WTC11 (cell line): ENCODE data around the gene NDRG4. TPM values are rescaled to one million over a fixed set of nuclear protein-coding genes. Genes with fewer than 3 reads are reported as not detected.

Experiments used
- ATAC-seq: fragments of 200-7000 bp; cut with Tn5 transposase; 2 replicates; pipeline ENCODE4 v1.10.0; 2021; ENCODE audit warnings: mild to moderate bottlenecking, moderate library complexity
- CTCF ChIA-PET: fragments of 300-600 bp; sonication (Branson Sonifier 250); formaldehyde crosslinking; loops from one replicate; lab custom pipeline; 2021; ENCODE audit warnings: antibody characterized with exemption; lab: Charles Lee
- POLR2A ChIA-PET: fragments of 350-600 bp; sonication (Branson Sonifier 250); formaldehyde crosslinking; loops from one replicate; lab custom pipeline; 2021; ENCODE audit warnings: antibody characterized with exemption; lab: Charles Lee
- DNase-seq: peaks from one replicate; pipeline ENCODE4 v3.0.0; 2021; ENCODE audit warnings: low spot score
- H3K27ac Mint-ChIP-seq: 2 replicates; pipeline ENCODE4 v1.8.0; 2021; ENCODE audit warnings: mixed read lengths
- H3K27me3 Mint-ChIP-seq: 2 replicates; pipeline ENCODE4 v1.8.0; 2021; ENCODE audit warnings: low read depth, mild to moderate bottlenecking, moderate library complexity, mixed read lengths
- H3K36me3 Mint-ChIP-seq: 2 replicates; pipeline ENCODE4 v1.8.0; 2021; ENCODE audit warnings: mixed read lengths
- H3K4me1 Mint-ChIP-seq: 2 replicates; pipeline ENCODE4 v1.8.0; 2022; ENCODE audit warnings: mixed read lengths
- H3K4me3 Mint-ChIP-seq: 2 replicates; pipeline ENCODE4 v1.8.0; 2021; ENCODE audit warnings: mild to moderate bottlenecking, moderate library complexity, mixed read lengths
- H3K9me3 Mint-ChIP-seq: 2 replicates; pipeline ENCODE4 v1.8.0; 2021; ENCODE audit warnings: mixed read lengths
- ATF1 ChIP-seq: sonication (generic); formaldehyde crosslinking; IDR thresholded peaks from 2 replicates; pipeline ENCODE4 v1.8.1; 2023; ENCODE audit warnings: mild to moderate bottlenecking, moderate library complexity, missing genetic modification reagents
- CDX4 ChIP-seq: fragments of 250-450 bp; sonication (Bioruptor Pico); IDR thresholded peaks from 2 replicates; pipeline ENCODE4 v1.9.0; 2021; ENCODE audit warnings: moderate library complexity, mild to moderate bottlenecking, inconsistent platforms, borderline replicate concordance
- CREM ChIP-seq: sonication (generic); formaldehyde crosslinking; IDR thresholded peaks from 2 replicates; pipeline ENCODE4 v1.8.1; 2022; ENCODE audit warnings: mild to moderate bottlenecking, missing genetic modification reagents, moderate library complexity
- ELF4 ChIP-seq: sonication (generic); formaldehyde crosslinking; IDR thresholded peaks from 2 replicates; pipeline ENCODE4 v1.8.1; 2022; ENCODE audit warnings: low read depth, mild to moderate bottlenecking, moderate library complexity, missing genetic modification reagents
- ERG ChIP-seq: fragments of 250-450 bp; sonication (Bioruptor Pico); IDR thresholded peaks from 2 replicates; pipeline ENCODE4 v1.8.0; 2021; ENCODE audit warnings: mild to moderate bottlenecking
- FOXJ3 ChIP-seq: sonication (generic); formaldehyde crosslinking; IDR thresholded peaks from 2 replicates; pipeline ENCODE4 v1.9.0; 2021; ENCODE audit warnings: missing genetic modification reagents, mild to moderate bottlenecking, borderline replicate concordance
- FOXK1 ChIP-seq: sonication (generic); formaldehyde crosslinking; IDR thresholded peaks from 2 replicates; pipeline ENCODE4 v1.8.0; 2022; ENCODE audit warnings: mild to moderate bottlenecking, moderate library complexity, missing genetic modification reagents
- GTF2I ChIP-seq: fragments of 250-450 bp; sonication (Bioruptor Pico); conservative IDR thresholded peaks from 2 replicates; pipeline ENCODE4 v1.4.0; 2021; ENCODE audit warnings: mild to moderate bottlenecking
- HMGA2 ChIP-seq: fragments of 250-450 bp; sonication (Bioruptor Pico); IDR thresholded peaks from 2 replicates; pipeline ENCODE4 v1.4.0; 2021; ENCODE audit warnings: mild to moderate bottlenecking, moderate library complexity
- JAZF1 ChIP-seq: fragments of 250-450 bp; sonication (Bioruptor Pico); IDR thresholded peaks from 2 replicates; pipeline ENCODE4 v1.9.0; 2021; ENCODE audit warnings: moderate library complexity, mild to moderate bottlenecking, inconsistent platforms
- MXD4 ChIP-seq: fragments of 250-450 bp; sonication (Bioruptor Pico); IDR thresholded peaks from 2 replicates; pipeline ENCODE4 v1.8.0; 2021; ENCODE audit warnings: mild to moderate bottlenecking, moderate library complexity, borderline replicate concordance
- SMAD4 ChIP-seq: sonication (generic); formaldehyde crosslinking; IDR thresholded peaks from 2 replicates; pipeline ENCODE4 v1.8.0; 2022; ENCODE audit warnings: mild to moderate bottlenecking, missing genetic modification reagents
- SP1 ChIP-seq: sonication (generic); formaldehyde crosslinking; conservative IDR thresholded peaks from 2 replicates; pipeline ENCODE4 v1.8.1; 2022; ENCODE audit warnings: missing genetic modification reagents
- ZBTB21 ChIP-seq: sonication (generic); formaldehyde crosslinking; IDR thresholded peaks from 2 replicates; pipeline ENCODE4 v1.8.1; 2023; ENCODE audit warnings: mild to moderate bottlenecking, missing genetic modification reagents, borderline replicate concordance
- ZNF423 ChIP-seq: fragments of 250-450 bp; sonication (Bioruptor Pico); IDR thresholded peaks from 2 replicates; pipeline ENCODE4 v2.1.2; 2022; ENCODE audit warnings: mild to moderate bottlenecking, moderate library complexity
- ZNF532 ChIP-seq: fragments of 250-450 bp; sonication (Bioruptor Pico); IDR thresholded peaks from 2 replicates; pipeline ENCODE4 v1.9.0; 2021; ENCODE audit warnings: mild to moderate bottlenecking, borderline replicate concordance
- total RNA-seq: library from RNA; stranded (reverse); gene quantifications from 3 replicates; pipeline ENCODE4 v1.2.3, GENCODE V29; 2021
- TF ChIP-seq, protein P1 (sequence below): sonication (generic); formaldehyde crosslinking; IDR thresholded peaks from 2 replicates; pipeline ENCODE4 v1.8.1; 2023; ENCODE audit warnings: mild to moderate bottlenecking, missing genetic modification reagents
- TF ChIP-seq, protein P2 (sequence below): fragments of 200-600 bp; IDR thresholded peaks from 2 replicates; pipeline ENCODE4 v1.8.0; 2022; ENCODE audit warnings: antibody characterized with exemption
- TF ChIP-seq, protein P3 (sequence below): sonication (generic); formaldehyde crosslinking; IDR thresholded peaks from 2 replicates; pipeline ENCODE4 v1.8.0; 2022; ENCODE audit warnings: mild to moderate bottlenecking, missing genetic modification reagents

Gene NDRG4
- total RNA-seq, 1 experiment from 2014 or later: 20.5 TPM

DNA sequence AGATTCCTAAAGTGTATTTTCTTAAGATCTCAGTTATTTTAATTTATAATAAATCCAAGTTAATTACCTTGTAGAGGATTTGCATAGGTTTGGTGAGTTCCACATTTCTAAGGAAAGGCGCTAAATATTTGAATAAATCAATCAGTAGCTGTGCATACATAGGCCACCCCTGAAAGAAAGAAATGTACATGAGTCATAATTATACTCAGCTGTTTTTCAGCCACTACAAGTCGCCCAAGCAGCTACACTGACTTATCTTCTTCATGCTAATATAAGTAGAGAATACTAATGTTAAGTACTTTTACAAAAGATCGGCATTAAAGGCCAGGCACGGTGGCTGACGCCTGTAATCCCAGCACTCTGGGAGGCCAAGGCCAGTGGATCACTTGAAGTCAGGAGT, 30.2 kb downstream of the NDRG4 start:
- Mint-ChIP-seq H3K27ac (no peak overlapping the region), H3K36me3 (peaks cover 92% of the 10 kb centered on the region), H3K9me3 (no peaks in the 10 kb centered on the region), H3K4me1 (no peaks in the 10 kb centered on the region), H3K4me3 (no peak overlapping the region)
- CTCF ChIA-PET: no interaction called here
- POLR2A ChIA-PET: no interaction called here
- DNase-seq: no peak
- no peak for ATAC-seq
- TF ChIP-seq MXD4 (CRISPR knock-in tag) (no peak), ZNF532 (CRISPR knock-in tag) (no peak), SP1 (no peak), GTF2I (CRISPR knock-in tag) (no peak), HMGA2 (CRISPR knock-in tag) (no peak), ELF4 (CRISPR knock-in tag) (no peak), ZBTB21 (CRISPR knock-in tag) (no peak), ERG (no peak)
- TF ChIP-seq, protein P1, sequence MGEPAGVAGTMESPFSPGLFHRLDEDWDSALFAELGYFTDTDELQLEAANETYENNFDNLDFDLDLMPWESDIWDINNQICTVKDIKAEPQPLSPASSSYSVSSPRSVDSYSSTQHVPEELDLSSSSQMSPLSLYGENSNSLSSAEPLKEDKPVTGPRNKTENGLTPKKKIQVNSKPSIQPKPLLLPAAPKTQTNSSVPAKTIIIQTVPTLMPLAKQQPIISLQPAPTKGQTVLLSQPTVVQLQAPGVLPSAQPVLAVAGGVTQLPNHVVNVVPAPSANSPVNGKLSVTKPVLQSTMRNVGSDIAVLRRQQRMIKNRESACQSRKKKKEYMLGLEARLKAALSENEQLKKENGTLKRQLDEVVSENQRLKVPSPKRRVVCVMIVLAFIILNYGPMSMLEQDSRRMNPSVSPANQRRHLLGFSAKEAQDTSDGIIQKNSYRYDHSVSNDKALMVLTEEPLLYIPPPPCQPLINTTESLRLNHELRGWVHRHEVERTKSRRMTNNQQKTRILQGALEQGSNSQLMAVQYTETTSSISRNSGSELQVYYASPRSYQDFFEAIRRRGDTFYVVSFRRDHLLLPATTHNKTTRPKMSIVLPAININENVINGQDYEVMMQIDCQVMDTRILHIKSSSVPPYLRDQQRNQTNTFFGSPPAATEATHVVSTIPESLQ (CRISPR knock-in tag): no peak
- TF ChIP-seq, protein P2, sequence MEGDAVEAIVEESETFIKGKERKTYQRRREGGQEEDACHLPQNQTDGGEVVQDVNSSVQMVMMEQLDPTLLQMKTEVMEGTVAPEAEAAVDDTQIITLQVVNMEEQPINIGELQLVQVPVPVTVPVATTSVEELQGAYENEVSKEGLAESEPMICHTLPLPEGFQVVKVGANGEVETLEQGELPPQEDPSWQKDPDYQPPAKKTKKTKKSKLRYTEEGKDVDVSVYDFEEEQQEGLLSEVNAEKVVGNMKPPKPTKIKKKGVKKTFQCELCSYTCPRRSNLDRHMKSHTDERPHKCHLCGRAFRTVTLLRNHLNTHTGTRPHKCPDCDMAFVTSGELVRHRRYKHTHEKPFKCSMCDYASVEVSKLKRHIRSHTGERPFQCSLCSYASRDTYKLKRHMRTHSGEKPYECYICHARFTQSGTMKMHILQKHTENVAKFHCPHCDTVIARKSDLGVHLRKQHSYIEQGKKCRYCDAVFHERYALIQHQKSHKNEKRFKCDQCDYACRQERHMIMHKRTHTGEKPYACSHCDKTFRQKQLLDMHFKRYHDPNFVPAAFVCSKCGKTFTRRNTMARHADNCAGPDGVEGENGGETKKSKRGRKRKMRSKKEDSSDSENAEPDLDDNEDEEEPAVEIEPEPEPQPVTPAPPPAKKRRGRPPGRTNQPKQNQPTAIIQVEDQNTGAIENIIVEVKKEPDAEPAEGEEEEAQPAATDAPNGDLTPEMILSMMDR: no peak
- TF ChIP-seq, all 79 proteins: peak for 0
- H3K27me3 Mint-ChIP-seq: no peaks in the 10 kb centered on the region

DNA sequence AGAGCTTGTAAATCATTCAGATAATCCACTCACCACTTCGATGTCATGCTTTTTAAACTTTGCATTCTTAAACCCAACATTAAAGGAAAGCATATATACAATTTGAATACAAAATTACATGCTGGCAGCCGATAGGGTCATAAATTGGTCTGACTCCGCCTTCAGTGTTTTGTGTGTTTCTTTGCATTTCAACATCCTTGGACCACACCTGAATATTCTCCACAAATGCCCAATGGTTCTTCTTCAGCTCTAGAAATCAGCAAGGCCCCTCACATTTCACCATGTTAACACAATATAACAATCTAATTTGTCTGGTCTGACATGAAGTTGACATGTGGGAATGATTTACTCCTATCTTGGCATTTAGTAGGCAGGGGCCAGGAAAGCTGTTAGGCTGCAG, 32.5 kb downstream of the NDRG4 start:
- Mint-ChIP-seq H3K27ac (no peak overlapping the region), H3K4me1 (no peaks in the 10 kb centered on the region), H3K36me3 (peaks cover 94% of the 10 kb centered on the region), H3K27me3 (no peaks in the 10 kb centered on the region), H3K4me3 (no peak overlapping the region), H3K9me3 (no peaks in the 10 kb centered on the region)
- POLR2A ChIA-PET: no interaction called here
- ATAC-seq (no peak), DNase-seq (no peak)
- CTCF ChIA-PET: no interaction called here
- TF ChIP-seq CREM (CRISPR knock-in tag): no peak
- no peak for TF ChIP-seq ZNF423 (CRISPR knock-in tag)
- no peak for TF ChIP-seq SMAD4
- TF ChIP-seq, protein P3, sequence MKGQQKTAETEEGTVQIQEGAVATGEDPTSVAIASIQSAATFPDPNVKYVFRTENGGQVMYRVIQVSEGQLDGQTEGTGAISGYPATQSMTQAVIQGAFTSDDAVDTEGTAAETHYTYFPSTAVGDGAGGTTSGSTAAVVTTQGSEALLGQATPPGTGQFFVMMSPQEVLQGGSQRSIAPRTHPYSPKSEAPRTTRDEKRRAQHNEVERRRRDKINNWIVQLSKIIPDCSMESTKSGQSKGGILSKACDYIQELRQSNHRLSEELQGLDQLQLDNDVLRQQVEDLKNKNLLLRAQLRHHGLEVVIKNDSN: no peak
- no peak for TF ChIP-seq ERG
- TF ChIP-seq FOXJ3 (CRISPR knock-in tag): no peak
- TF ChIP-seq CDX4 (CRISPR knock-in tag): no peak
- no peak for TF ChIP-seq ZNF532 (CRISPR knock-in tag)
- no peak for TF ChIP-seq ATF1
- no peak for TF ChIP-seq FOXK1 (CRISPR knock-in tag)
- TF ChIP-seq JAZF1 (CRISPR knock-in tag): no peak
